ENCODE data around the gene OR51A2. TPM values are rescaled to one million over a fixed set of nuclear protein-coding genes. Genes with fewer than 3 reads are reported as not detected.

The OR51A2 gene
- total RNA-seq, 1 experiment from 2014 or later: not detected

Other genes starting within 250 kb of the OR51A2 start
- gene OR51F1, start 185.8 kb downstream of the OR51A2 start, total RNA-seq (2014; rRNA removed; shearing (Covaris generic)): not detected in 2 replicates
- not detected in 2 replicates for gene OR52R1, start 151.3 kb downstream of the OR51A2 start, total RNA-seq (2014; rRNA removed; shearing (Covaris generic))
- gene OR51F2, start 134.4 kb downstream of the OR51A2 start, total RNA-seq (2014; rRNA removed; shearing (Covaris generic)): not detected in 2 replicates
- gene OR51S1, start 106.5 kb downstream of the OR51A2 start, total RNA-seq (2014; rRNA removed; shearing (Covaris generic)): not detected in 2 replicates
- gene OR51T1, start 73.8 kb downstream of the OR51A2 start, total RNA-seq (2014; rRNA removed; shearing (Covaris generic)): not detected in 2 replicates
- gene OR51A7, start 51.9 kb downstream of the OR51A2 start, total RNA-seq (2014; rRNA removed; shearing (Covaris generic)): not detected in 2 replicates
- not detected in 2 replicates for gene OR51G2, start 36.4 kb downstream of the OR51A2 start, total RNA-seq (2014; rRNA removed; shearing (Covaris generic))
- gene OR51G1, start 31.4 kb downstream of the OR51A2 start, total RNA-seq (2014; rRNA removed; shearing (Covaris generic)): not detected in 2 replicates
- not detected in 2 replicates for gene OR51A4, start 8.1 kb downstream of the OR51A2 start, total RNA-seq (2014; rRNA removed; shearing (Covaris generic))
- not detected in 2 replicates for gene OR51L1, start 39.1 kb upstream of the OR51A2 start, total RNA-seq (2014; rRNA removed; shearing (Covaris generic))
- gene OR52J3, start 90.8 kb upstream of the OR51A2 start, total RNA-seq (2014; rRNA removed; shearing (Covaris generic)): not detected in 2 replicates
- gene OR52E2, start 103.9 kb upstream of the OR51A2 start, total RNA-seq (2014; rRNA removed; shearing (Covaris generic)): not detected in 2 replicates
- gene OR52E1, start 113.9 kb upstream of the OR51A2 start, total RNA-seq (2014; rRNA removed; shearing (Covaris generic)): not detected in 2 replicates
- not detected in 2 replicates for gene OR52A5, start 182.6 kb upstream of the OR51A2 start, total RNA-seq (2014; rRNA removed; shearing (Covaris generic))
- gene OR52A1, start 199.0 kb upstream of the OR51A2 start, total RNA-seq (2014; rRNA removed; shearing (Covaris generic)): not detected in 2 replicates
- gene OR51V1, start 245.0 kb upstream of the OR51A2 start, total RNA-seq (2014; rRNA removed; shearing (Covaris generic)): not detected in 2 replicates

Measured in RPMI7951 (cell line).